ENCODE results near the gene GNAI3.

- TF ChIP-seq CTCF (IDR thresholded peaks at IDR 0.05; ENCODE audit: poor library complexity, severe bottlenecking) (no peak), EZH2 (IDR thresholded peaks at IDR 0.05; ENCODE audit: borderline replicate concordance, insufficient read depth, low read length, poor library complexity, severe bottlenecking) (no peak), REST (IDR thresholded peaks at IDR 0.05; ENCODE audit: borderline replicate concordance) (no peak), POLR2AphosphoS5 (IDR thresholded peaks at IDR 0.05) (no peak), EP300 (conservative IDR thresholded peaks at IDR 0.05; ENCODE audit: poor library complexity, severe bottlenecking) (no peak), MXI1 (conservative IDR thresholded peaks at IDR 0.05; ENCODE audit: poor library complexity, severe bottlenecking) (no peak), TAF1 (IDR thresholded peaks at IDR 0.05; ENCODE audit: low read depth) (no peak)
Measured at GRCh38 chr1:109642626-109643025, 94.2 kb downstream of the GNAI3 start.

Measured in neural cell (in vitro differentiated cells).